ENCODE results near the gene EREG.

GRCh38 chr4:74324262-74324661 lies 40.7 kb upstream of the EREG start:
- TF ChIP-seq CTCF (conservative IDR thresholded peaks at IDR 0.05; ENCODE audit: low read length) (no peak), EZH2phosphoT487 (IDR thresholded peaks at IDR 0.05; ENCODE audit: borderline replicate concordance, low read depth, low read length) (no peak)
